Measurements from ENCODE around the gene P2RY12. TPM values are rescaled to one million over a fixed set of nuclear protein-coding genes. Genes with fewer than 3 reads are reported as not detected.

P2RY12 gene
- total RNA-seq, 2 donors from 2014 or later, result 0.78 TPM; not detected in 1

DNA sequence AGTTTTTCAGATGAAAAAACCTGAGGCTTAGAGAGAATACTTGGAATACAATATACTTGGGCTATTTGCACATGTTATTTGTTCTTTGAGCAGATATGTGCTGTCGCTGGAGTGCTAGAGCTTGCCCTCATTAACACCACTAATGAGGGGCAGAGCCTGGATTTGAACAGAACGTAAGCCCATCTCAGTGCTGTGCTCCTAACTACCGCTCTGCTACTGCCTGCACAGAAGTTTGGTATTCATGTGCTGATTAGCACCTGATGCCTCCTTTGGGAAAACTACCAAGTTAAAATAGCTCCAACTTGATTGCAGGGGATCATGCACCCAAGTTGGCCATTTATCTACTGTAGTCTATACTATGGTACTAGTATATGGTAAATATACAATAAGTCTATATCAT, 71.6 kb downstream of the P2RY12 start:
- TF ChIP-seq POLR2A (IDR thresholded peaks at IDR 0.05), result no peak
- no peak for TF ChIP-seq CTCF (IDR thresholded peaks at IDR 0.05)
- Histone ChIP-seq H3K4me3 (no peak overlapping the region), H3K27ac (no peak overlapping the region), H3K9me3 (no peaks in the 10 kb centered on the region), H3K4me1 (no peaks in the 10 kb centered on the region), H3K27me3 (no peaks in the 10 kb centered on the region), H3K36me3 (replicated peaks in 1 of 2; ENCODE audit: insufficient read depth in 1 of 2, low read depth in 2 of 2) (no peaks in the 10 kb centered on the region)
- DNase-seq (no peak), ATAC-seq (no peak)
- WGBS, 2 donors, result 55 to 78% methylated on average over 3 of the region's 3 CpGs
- intact Hi-C loops (cut with DNase I), result no loop called here

GRCh38 chr3:151309566-151309965, 75.0 kb downstream of the P2RY12 start:
- H3K36me3 ChIP-seq (replicated peaks in 1 of 2; ENCODE audit: insufficient read depth in 1 of 2, low read depth in 2 of 2), result no peaks in the 10 kb centered on the region
- no peaks in the 10 kb centered on the region for H3K4me1 ChIP-seq
- H3K27ac ChIP-seq, result no peak overlapping the region
- DNase-seq (no peak), ATAC-seq (no peak)
- intact Hi-C loops (cut with DNase I), result no loop called here
- H3K27me3 ChIP-seq, result no peaks in the 10 kb centered on the region
- H3K4me3 ChIP-seq, result no peak overlapping the region
- TF ChIP-seq POLR2A (IDR thresholded peaks at IDR 0.05), result no peak
- H3K9me3 ChIP-seq, result no peaks in the 10 kb centered on the region
- 97% methylated on average over 2 of the region's 2 CpGs for WGBS, 2 donors

GRCh38 chr3:151307583-151308488, 76.7 kb downstream of the P2RY12 start:
- 89 to 91% methylated on average over 1 of the region's 1 CpG for WGBS, 2 donors
- ATAC-seq, result no peak

GRCh38 chr3:151307131-151307530, 77.4 kb downstream of the P2RY12 start:
- Histone ChIP-seq H3K4me1 (no peaks in the 10 kb centered on the region), H3K27me3 (no peaks in the 10 kb centered on the region), H3K27ac (no peak overlapping the region), H3K4me3 (no peak overlapping the region), H3K9me3 (no peaks in the 10 kb centered on the region), H3K36me3 (replicated peaks in 1 of 2; ENCODE audit: insufficient read depth in 1 of 2, low read depth in 2 of 2) (no peaks in the 10 kb centered on the region)
- DNase-seq, result no peak
- ATAC-seq, result no peak
- TF ChIP-seq CTCF (IDR thresholded peaks at IDR 0.05) (no peak), POLR2A (IDR thresholded peaks at IDR 0.05) (no peak)
- intact Hi-C loops (cut with DNase I), result no loop called here

More at GRCh38 chr3:151307583-151308488, 76.7 kb downstream of the P2RY12 start:
- Histone ChIP-seq H3K4me1 (no peaks in the 10 kb centered on the region), H3K36me3 (replicated peaks in 1 of 2; ENCODE audit: insufficient read depth in 1 of 2, low read depth in 2 of 2) (no peaks in the 10 kb centered on the region), H3K27me3 (no peaks in the 10 kb centered on the region), H3K27ac (no peak overlapping the region), H3K9me3 (no peaks in the 10 kb centered on the region), H3K4me3 (no peak overlapping the region)
- no peak for DNase-seq
- intact Hi-C loops (cut with DNase I), result no loop called here
- TF ChIP-seq CTCF (IDR thresholded peaks at IDR 0.05) (no peak), POLR2A (IDR thresholded peaks at IDR 0.05) (no peak)

- Histone ChIP-seq H3K36me3 (replicated peaks in 1 of 2; ENCODE audit: insufficient read depth in 1 of 2, low read depth in 2 of 2) (no peaks in the 10 kb centered on the region), H3K27ac (no peak overlapping the region), H3K4me3 (no peak overlapping the region), H3K4me1 (no peaks in the 10 kb centered on the region), H3K9me3 (no peaks in the 10 kb centered on the region), H3K27me3 (no peaks in the 10 kb centered on the region)
- TF ChIP-seq CTCF (IDR thresholded peaks at IDR 0.05), result no peak
- no peak for TF ChIP-seq POLR2A (IDR thresholded peaks at IDR 0.05)
- intact Hi-C loops (cut with DNase I), result no loop called here
- DNase-seq, result no peak
- ATAC-seq, result no peak
- 91 to 94% methylated on average over 6 of the region's 6 CpGs for WGBS, 2 donors
These were observed 78.3 kb downstream of the P2RY12 start for GRCh38 chr3:151306168-151306810.
